Mesenchymal stem cell (in vitro differentiated cells and primary cell): ENCODE measurements around the gene WNT2.

ENCODE experiments used
- DNase-seq: peaks from one replicate; pipeline ENCODE4 v3.0.0-alpha.2; 2013
- H2AFZ ChIP-seq: one replicate; pipeline ENCODE4 v1.6.1; 2013; ENCODE audit warnings: low read depth, mild to moderate bottlenecking, control low read depth, inconsistent platforms, low read length, moderate library complexity
- H2AK5ac ChIP-seq: 2 replicates; pipeline ENCODE4 v1.6.1; 2013; ENCODE audit warnings: low read length, moderate library complexity, mild to moderate bottlenecking, inconsistent platforms; ENCODE audit not compliant: severe bottlenecking
- H2BK120ac ChIP-seq: one replicate; pipeline ENCODE4 v1.6.1; 2013; ENCODE audit warnings: low read depth, mild to moderate bottlenecking, inconsistent platforms, low read length, moderate library complexity
- H2BK12ac ChIP-seq, 2 experiments: one replicate each; pipeline ENCODE4 v1.6.1; 2013; ENCODE audit warnings: inconsistent platforms in 2 of 2, low read length in 2 of 2, mild to moderate bottlenecking in 2 of 2, moderate library complexity in 2 of 2, control low read depth in 1 of 2
- H2BK15ac ChIP-seq: one replicate; pipeline ENCODE4 v1.6.1; 2013; ENCODE audit warnings: mild to moderate bottlenecking, low read depth, inconsistent platforms; ENCODE audit not compliant: poor library complexity, severe bottlenecking
- H2BK5ac ChIP-seq: 2 replicates; pipeline ENCODE4 v1.6.1; 2013; ENCODE audit warnings: low read depth, mild to moderate bottlenecking, low read length, control low read depth, inconsistent platforms; ENCODE audit not compliant: poor library complexity, severe bottlenecking
- H3K14ac ChIP-seq, 2 experiments: one replicate each; pipeline ENCODE4 v1.6.1; 2013; ENCODE audit warnings: inconsistent platforms in 2 of 2, low read length in 2 of 2, control low read depth in 1 of 2, mild to moderate bottlenecking in 1 of 2, moderate library complexity in 1 of 2
- H3K18ac ChIP-seq, 2 experiments: one replicate each; pipeline ENCODE4 v1.6.1; 2013; ENCODE audit warnings: inconsistent platforms in 2 of 2, low read length in 2 of 2, control low read depth in 1 of 2, low read depth in 1 of 2, mild to moderate bottlenecking in 1 of 2
- H3K23ac ChIP-seq, 2 experiments: one replicate each; pipeline ENCODE4 v1.6.1; 2013; ENCODE audit warnings: inconsistent platforms in 2 of 2, low read length in 2 of 2, mild to moderate bottlenecking in 2 of 2, moderate library complexity in 2 of 2, control low read depth in 1 of 2
- H3K27ac ChIP-seq: 2 replicates; pipeline ENCODE4 v1.5.1; 2013; ENCODE audit warnings: mild to moderate bottlenecking, moderate library complexity, low read length, control low read depth, inconsistent platforms; ENCODE audit not compliant: poor library complexity, severe bottlenecking
- H3K27me3 ChIP-seq, 2 experiments: 2 replicates each; pipeline versions ENCODE4 v1.6.1 to v1.7.0; 2013; ENCODE audit warnings: low read length in 2 of 2, mild to moderate bottlenecking in 2 of 2, moderate library complexity in 2 of 2, control low read depth in 1 of 2, inconsistent platforms in 1 of 2; ENCODE audit not compliant: control insufficient read depth in 1 of 2, insufficient read depth in 1 of 2
- H3K36me3 ChIP-seq, 2 experiments: 2 replicates each; pipeline versions ENCODE4 v1.6.1 to v1.7.0; 2013; ENCODE audit warnings: low read length in 2 of 2, control low read depth in 1 of 2, inconsistent platforms in 1 of 2, low read depth in 1 of 2, mild to moderate bottlenecking in 1 of 2; ENCODE audit not compliant: insufficient read depth in 2 of 2, control insufficient read depth in 1 of 2
- H3K4ac ChIP-seq, 2 experiments: one replicate each; pipeline ENCODE4 v1.6.1; 2013; ENCODE audit warnings: inconsistent platforms in 2 of 2, low read length in 2 of 2, mild to moderate bottlenecking in 2 of 2, moderate library complexity in 2 of 2, control low read depth in 1 of 2, low read depth in 1 of 2
- H3K4me1 ChIP-seq: 2 replicates; pipeline ENCODE4 v1.6.1; 2013; ENCODE audit warnings: low read depth, low read length, control low read depth; ENCODE audit not compliant: control insufficient read depth, insufficient read depth
- H3K4me2 ChIP-seq: 2 replicates; pipeline ENCODE4 v1.6.1; 2013; ENCODE audit warnings: low read length, mild to moderate bottlenecking, inconsistent platforms; ENCODE audit not compliant: poor library complexity, severe bottlenecking
- H3K4me3 ChIP-seq, 2 experiments: 2 replicates each; pipeline versions ENCODE4 v1.5.1 to v1.7.0; 2013; ENCODE audit warnings: low read length in 2 of 2, mild to moderate bottlenecking in 2 of 2, control low read depth in 1 of 2, low read depth in 1 of 2; ENCODE audit not compliant: insufficient read depth in 1 of 2
- H3K79me1 ChIP-seq: replicated peaks from 2 replicates; pipeline ENCODE4 v1.6.1; 2013; ENCODE audit warnings: mild to moderate bottlenecking, control low read depth, low read length, inconsistent platforms; ENCODE audit not compliant: poor library complexity, severe bottlenecking
- H3K9ac ChIP-seq: 2 replicates; pipeline ENCODE4 v1.7.0; 2013; ENCODE audit warnings: mild to moderate bottlenecking, low read length, moderate library complexity
- H3K9me3 ChIP-seq: 2 replicates; pipeline ENCODE4 v1.7.0; 2013; ENCODE audit warnings: mild to moderate bottlenecking, low read length; ENCODE audit not compliant: control insufficient read depth
- H4K8ac ChIP-seq: one replicate; pipeline ENCODE4 v1.6.1; 2013; ENCODE audit warnings: inconsistent platforms, mild to moderate bottlenecking, low read length, moderate library complexity
- H4K91ac ChIP-seq: one replicate; pipeline ENCODE4 v1.6.1; 2013; ENCODE audit warnings: mild to moderate bottlenecking, low read length, inconsistent platforms
- WGBS: methylation state at CpG from one replicate; pipeline ENCODE4 v1.1.7; 2013; ENCODE audit warnings: mixed read lengths; 5-methylcytosine and 5-hydroxymethylcytosine counted together

WNT2 gene

DNA sequence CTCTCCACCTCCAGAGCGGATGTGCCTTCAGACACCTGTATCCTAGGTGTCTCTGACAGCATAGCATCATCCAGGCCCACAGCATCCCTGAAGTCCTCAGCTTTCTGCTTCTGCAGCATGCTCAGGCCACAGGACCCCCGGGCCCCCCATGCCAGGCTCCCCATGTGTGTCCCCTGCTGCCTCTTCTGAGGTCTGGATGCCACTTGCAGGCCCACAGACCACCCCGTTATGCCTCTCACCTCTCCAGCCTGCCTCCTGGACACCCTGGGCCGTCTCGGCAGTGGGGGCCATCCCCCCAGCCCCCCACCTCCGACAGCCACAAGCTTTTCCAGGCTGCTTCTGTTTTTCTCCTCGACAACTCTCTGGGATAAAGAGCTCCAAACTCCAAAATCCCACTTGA is 84.4 kb downstream of the WNT2 start:
- WGBS, result 92% methylated on average over 4 of the region's 7 CpGs
- H3K14ac ChIP-seq, result no peak overlapping the region
- no peak overlapping the region for H3K27ac ChIP-seq
- H3K9me3 ChIP-seq, result no peaks in the 10 kb centered on the region
- DNase-seq, result no peak
- H3K36me3 ChIP-seq, result no peaks in the 10 kb centered on the region
- no peak overlapping the region for H2AK5ac ChIP-seq
- peaks cover 2% of the 10 kb centered on the region for H3K4me1 ChIP-seq
- H2BK120ac ChIP-seq, result no peak overlapping the region
- no peak overlapping the region for H3K9ac ChIP-seq
- H3K79me1 ChIP-seq, result no peaks in the 10 kb centered on the region
- H3K4me2 ChIP-seq, result no peak overlapping the region
- H3K4ac ChIP-seq, result no peak overlapping the region
- H3K27me3 ChIP-seq, result no peaks in the 10 kb centered on the region
- H2BK15ac ChIP-seq, result no peak overlapping the region
- no peak overlapping the region for H4K8ac ChIP-seq
- H2AFZ ChIP-seq, result no peak overlapping the region
- H4K91ac ChIP-seq, result no peak overlapping the region
- H3K23ac ChIP-seq, result no peak overlapping the region
- no peak overlapping the region for H2BK12ac ChIP-seq
- H3K4me3 ChIP-seq, result no peak overlapping the region
- no peak overlapping the region for H2BK5ac ChIP-seq
- H3K18ac ChIP-seq, result no peak overlapping the region

DNA sequence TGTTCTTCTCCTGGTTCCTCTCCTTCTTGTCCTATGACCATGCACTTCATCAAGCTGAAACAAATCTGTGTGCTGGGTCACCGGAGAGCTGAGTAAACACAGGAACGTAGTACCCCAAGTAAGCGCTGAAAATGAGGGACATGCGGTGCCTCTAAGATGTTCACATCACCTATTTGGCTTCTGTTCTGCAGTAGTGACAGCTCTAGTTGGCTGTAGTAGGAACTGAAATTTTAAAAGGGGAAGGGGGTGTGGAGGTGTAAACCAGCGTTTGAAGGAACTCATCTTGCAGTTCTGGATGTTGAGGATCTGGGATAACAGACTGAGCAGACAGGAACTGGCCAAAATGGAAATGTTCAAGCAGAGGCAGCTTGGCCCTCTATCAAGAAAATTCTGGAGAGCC is 85.2 kb downstream of the WNT2 start:
- Histone ChIP-seq H3K27ac (no peak overlapping the region), H3K4me3 (no peak overlapping the region), H4K8ac (no peak overlapping the region), H3K9me3 (no peaks in the 10 kb centered on the region), H2BK15ac (no peak overlapping the region), H4K91ac (no peak overlapping the region), H2BK120ac (no peak overlapping the region), H3K79me1 (no peaks in the 10 kb centered on the region), H3K18ac (no peak overlapping the region), H3K9ac (no peak overlapping the region), H2AK5ac (no peak overlapping the region), H3K4ac (no peak overlapping the region), H3K4me2 (no peak overlapping the region), H3K14ac (no peak overlapping the region), H2AFZ (no peak overlapping the region), H3K27me3 (no peaks in the 10 kb centered on the region), H2BK5ac (no peak overlapping the region), H3K4me1 (peaks cover 2% of the 10 kb centered on the region), H3K36me3 (no peaks in the 10 kb centered on the region), H2BK12ac (no peak overlapping the region), H3K23ac (no peak overlapping the region)
- no peak for DNase-seq
- WGBS, result 84% methylated on average over 5 of the region's 5 CpGs

DNA sequence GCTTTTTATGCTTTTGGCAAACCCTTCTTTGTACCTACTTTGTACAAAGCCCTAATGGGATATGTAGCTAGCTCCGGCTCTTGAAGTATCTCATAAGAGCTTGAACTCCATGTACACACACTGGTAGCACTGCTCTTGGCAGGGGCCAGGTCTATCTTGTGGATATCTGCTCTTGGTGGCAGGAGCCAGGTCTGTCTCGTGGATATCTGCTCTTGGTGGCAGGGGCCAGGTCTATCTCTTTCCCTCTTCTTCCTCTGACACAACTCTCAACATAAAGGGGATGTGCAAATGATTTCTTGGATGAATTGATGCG is 91.9 kb downstream of the WNT2 start:
- H3K79me1 ChIP-seq, result no peaks in the 10 kb centered on the region
- no peaks in the 10 kb centered on the region for H3K36me3 ChIP-seq
- 91% methylated on average over 3 of the region's 3 CpGs for WGBS
- H4K91ac ChIP-seq, result peak overlapping the region; percentile 35
- peak overlapping the region in 1 of 2 experiments; percentile 21 for H2BK12ac ChIP-seq
- peak overlapping the region; percentile 43 for H4K8ac ChIP-seq
- no peak overlapping the region for H2AFZ ChIP-seq
- H3K18ac ChIP-seq, result no peak overlapping the region
- no peak overlapping the region for H2BK120ac ChIP-seq
- no peak overlapping the region for H2BK15ac ChIP-seq
- H3K27me3 ChIP-seq, result no peaks in the 10 kb centered on the region
- no peak overlapping the region for H3K4me2 ChIP-seq
- H3K27ac ChIP-seq, result no peak overlapping the region
- no peak overlapping the region for H3K4ac ChIP-seq
- no peak overlapping the region for H3K9ac ChIP-seq
- DNase-seq, result no peak
- H2AK5ac ChIP-seq, result no peak overlapping the region
- H3K4me3 ChIP-seq, result no peak overlapping the region
- no peak overlapping the region for H3K14ac ChIP-seq
- H3K9me3 ChIP-seq, result no peaks in the 10 kb centered on the region
- no peaks in the 10 kb centered on the region for H3K4me1 ChIP-seq
- no peak overlapping the region for H2BK5ac ChIP-seq
- H3K23ac ChIP-seq, result peak overlapping the region in 1 of 2 experiments; percentile 39

DNA sequence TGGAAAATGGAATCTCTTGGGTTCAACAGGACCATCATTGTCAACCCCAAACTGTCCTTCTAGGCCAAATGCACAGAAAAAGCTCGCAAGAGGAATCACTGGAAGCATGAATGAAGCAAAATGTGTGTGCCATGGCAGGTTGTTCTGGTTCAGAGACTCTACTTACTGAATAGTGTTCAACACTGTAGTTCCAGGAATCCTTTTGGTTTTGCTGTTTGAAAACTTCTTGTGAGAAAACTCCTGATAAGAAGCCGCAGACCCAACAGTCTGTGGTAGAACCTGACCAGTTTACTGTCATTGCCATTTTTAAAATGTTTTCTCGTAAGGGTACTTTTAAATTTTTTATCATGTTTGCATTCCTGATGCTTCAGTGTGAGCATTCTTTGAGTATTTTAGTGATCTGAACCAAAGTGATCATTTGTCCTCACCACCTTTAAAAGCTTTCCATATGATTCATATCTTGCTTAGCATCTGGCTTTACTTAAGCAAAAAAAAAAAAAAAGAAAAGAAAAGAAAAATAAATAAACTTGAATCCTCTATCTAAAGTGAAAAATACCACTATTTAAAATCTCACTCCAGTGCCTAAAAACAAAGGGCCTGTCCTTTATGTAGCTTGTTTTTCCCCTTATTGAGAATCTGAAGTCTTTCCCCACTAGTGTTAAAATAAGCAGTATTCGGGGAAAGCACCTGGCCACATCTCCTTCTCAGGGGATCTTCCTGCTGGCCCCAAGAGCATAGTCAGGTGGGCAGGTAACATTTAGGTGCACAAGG is 92.4 kb downstream of the WNT2 start:
- H2BK5ac ChIP-seq, result no peak overlapping the region
- no peak overlapping the region for H3K4me3 ChIP-seq
- H2BK12ac ChIP-seq, result peak overlapping the region in 1 of 2 experiments; percentile 49
- no peak overlapping the region for H2BK120ac ChIP-seq
- no peak overlapping the region for H2AK5ac ChIP-seq
- peak overlapping the region; percentile 35 for H4K91ac ChIP-seq
- H2BK15ac ChIP-seq, result no peak overlapping the region
- no peak overlapping the region for H3K4me2 ChIP-seq
- peak overlapping the region in 1 of 2 experiments; percentile 39 for H3K23ac ChIP-seq
- peak; percentile 48 for DNase-seq
- no peak overlapping the region for H3K27ac ChIP-seq
- H3K9ac ChIP-seq, result no peak overlapping the region
- H3K4me1 ChIP-seq, result no peaks in the 10 kb centered on the region
- H4K8ac ChIP-seq, result no peak overlapping the region
- no peak overlapping the region for H3K4ac ChIP-seq
- no peaks in the 10 kb centered on the region for H3K79me1 ChIP-seq
- no peak overlapping the region for H3K18ac ChIP-seq
- no peak overlapping the region for H2AFZ ChIP-seq
- H3K36me3 ChIP-seq, result peaks cover 1 to 4% of the 10 kb centered on the region in 2 experiments
- no peaks in the 10 kb centered on the region for H3K9me3 ChIP-seq
- H3K14ac ChIP-seq, result no peak overlapping the region
- WGBS, result 90% methylated on average over 3 of the region's 4 CpGs
- H3K27me3 ChIP-seq, result no peaks in the 10 kb centered on the region
